Thoracic aorta (tissue), 2 donors: ENCODE measurements around the gene SPECC1L. TPM values are rescaled to one million over a fixed set of nuclear protein-coding genes. Genes with fewer than 3 reads are reported as not detected.

Source experiments
- ATAC-seq: fragments of 150-250 bp; one replicate; pipeline ENCODE4 v1.8.0; 2017; ENCODE audit warnings: low read depth; ENCODE audit not compliant: insufficient number of reproducible peaks, low FRiP score
- DNase-seq: peaks from one replicate; pipeline ENCODE4 v3.0.0-alpha.2; 2020; ENCODE audit warnings: low spot score
- H3K27ac ChIP-seq, 2 donors: fragments of 200-600 bp; sonication (generic); 1 replicate in 1 of 2; 2 replicates in 1 of 2; pipeline ENCODE4 v1.5.1; 2016; ENCODE audit warnings: mild to moderate bottlenecking in 2 of 2, moderate library complexity in 2 of 2
- H3K27me3 ChIP-seq: fragments of 200-600 bp; sonication (generic); replicated peaks from 2 replicates; pipeline ENCODE4 v1.6.0; 2016; ENCODE audit warnings: mild to moderate bottlenecking; ENCODE audit not compliant: insufficient read depth
- H3K36me3 ChIP-seq: fragments of 200-600 bp; sonication (generic); one replicate; pipeline ENCODE4 v1.5.1; 2016
- H3K4me1 ChIP-seq, 2 donors: fragments of 200-600 bp; sonication (generic); 1 replicate in 1 of 2; 2 replicates in 1 of 2; pipeline versions ENCODE4 v1.5.1 to v1.6.0; 2016; ENCODE audit warnings: low read depth in 2 of 2, mild to moderate bottlenecking in 1 of 2; ENCODE audit not compliant: control insufficient read depth in 1 of 2
- H3K4me3 ChIP-seq: fragments of 200-600 bp; sonication (generic); 2 replicates; pipeline ENCODE4 v1.5.1; 2016; ENCODE audit warnings: mild to moderate bottlenecking
- H3K9me3 ChIP-seq: fragments of 200-600 bp; sonication (generic); 2 replicates; pipeline ENCODE4 v1.5.1; 2016
- total RNA-seq, 2 donors: library from RNA; depleted of rRNA; stranded (reverse); fragments of >200 nt; gene quantifications; one replicate each; pipeline versions ENCODE4 v1.1.0 to v1.2.3, GENCODE V29; 2016
- TF ChIP-seq, protein P1 (sequence below): fragments of 200-600 bp; sonication (generic); IDR thresholded peaks from one replicate; pipeline ENCODE4 v1.5.1; 2019; ENCODE audit warnings: antibody characterized with exemption

SPECC1L gene
- total RNA-seq, 2 donors from 2014 or later = 49.4 to 50.0 TPM

DNA sequence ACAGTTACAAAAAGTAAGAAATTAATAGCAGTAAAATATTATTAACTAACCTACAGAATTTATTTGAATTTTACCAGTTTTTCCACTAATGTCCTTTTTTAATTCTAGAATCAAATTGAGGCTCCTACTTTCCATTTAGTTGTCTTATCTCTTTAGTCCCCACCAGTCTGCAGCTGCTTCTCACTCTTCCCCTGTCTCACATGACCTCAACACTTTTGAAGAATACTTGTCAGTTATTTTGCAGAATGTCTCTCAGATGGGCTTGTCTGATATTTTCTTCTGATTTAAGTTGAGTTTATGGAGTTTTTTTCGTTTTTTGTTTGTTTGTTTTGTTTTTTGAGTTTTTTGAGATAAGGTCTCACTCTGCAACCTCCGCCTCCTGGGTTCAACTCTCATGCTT, 82.5 kb downstream of the SPECC1L start:
- DNase-seq (no peak), ATAC-seq (no peak)
- no peaks in the 10 kb centered on the region for H3K4me1 ChIP-seq
- no peaks in the 10 kb centered on the region for H3K9me3 ChIP-seq
- H3K4me3 ChIP-seq = no peak overlapping the region
- no peak overlapping the region for H3K27ac ChIP-seq
- TF ChIP-seq, protein P1, sequence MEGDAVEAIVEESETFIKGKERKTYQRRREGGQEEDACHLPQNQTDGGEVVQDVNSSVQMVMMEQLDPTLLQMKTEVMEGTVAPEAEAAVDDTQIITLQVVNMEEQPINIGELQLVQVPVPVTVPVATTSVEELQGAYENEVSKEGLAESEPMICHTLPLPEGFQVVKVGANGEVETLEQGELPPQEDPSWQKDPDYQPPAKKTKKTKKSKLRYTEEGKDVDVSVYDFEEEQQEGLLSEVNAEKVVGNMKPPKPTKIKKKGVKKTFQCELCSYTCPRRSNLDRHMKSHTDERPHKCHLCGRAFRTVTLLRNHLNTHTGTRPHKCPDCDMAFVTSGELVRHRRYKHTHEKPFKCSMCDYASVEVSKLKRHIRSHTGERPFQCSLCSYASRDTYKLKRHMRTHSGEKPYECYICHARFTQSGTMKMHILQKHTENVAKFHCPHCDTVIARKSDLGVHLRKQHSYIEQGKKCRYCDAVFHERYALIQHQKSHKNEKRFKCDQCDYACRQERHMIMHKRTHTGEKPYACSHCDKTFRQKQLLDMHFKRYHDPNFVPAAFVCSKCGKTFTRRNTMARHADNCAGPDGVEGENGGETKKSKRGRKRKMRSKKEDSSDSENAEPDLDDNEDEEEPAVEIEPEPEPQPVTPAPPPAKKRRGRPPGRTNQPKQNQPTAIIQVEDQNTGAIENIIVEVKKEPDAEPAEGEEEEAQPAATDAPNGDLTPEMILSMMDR = no peak
- no peaks in the 10 kb centered on the region for H3K27me3 ChIP-seq
- H3K36me3 ChIP-seq = peaks cover 13% of the 10 kb centered on the region

DNA sequence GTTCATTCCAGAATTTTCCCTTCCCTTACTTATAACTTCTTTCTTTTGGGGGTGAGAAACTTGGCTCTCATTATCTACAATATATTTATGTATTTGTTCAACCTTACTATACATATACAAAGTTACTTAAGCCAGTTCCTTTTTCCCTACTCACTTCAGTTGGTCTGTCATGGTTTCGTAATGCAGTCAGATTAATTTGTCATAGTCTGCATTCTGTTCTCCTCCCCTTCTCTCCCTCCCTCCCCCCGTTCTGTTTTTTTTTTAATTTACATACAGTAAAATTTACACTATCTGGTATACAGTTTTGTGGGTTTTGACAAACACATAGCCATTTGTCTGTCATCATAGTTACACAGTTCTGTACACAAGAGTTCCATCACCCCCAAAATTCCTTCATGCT, 84.9 kb downstream of the SPECC1L start:
- ATAC-seq = no peak
- H3K9me3 ChIP-seq = no peaks in the 10 kb centered on the region
- no peak overlapping the region for H3K27ac ChIP-seq
- no peaks in the 10 kb centered on the region for H3K27me3 ChIP-seq
- no peak overlapping the region for H3K4me3 ChIP-seq
- TF ChIP-seq, protein P1 = no peak
- no peak for DNase-seq
- H3K4me1 ChIP-seq = no peaks in the 10 kb centered on the region
- H3K36me3 ChIP-seq = no peaks in the 10 kb centered on the region

DNA sequence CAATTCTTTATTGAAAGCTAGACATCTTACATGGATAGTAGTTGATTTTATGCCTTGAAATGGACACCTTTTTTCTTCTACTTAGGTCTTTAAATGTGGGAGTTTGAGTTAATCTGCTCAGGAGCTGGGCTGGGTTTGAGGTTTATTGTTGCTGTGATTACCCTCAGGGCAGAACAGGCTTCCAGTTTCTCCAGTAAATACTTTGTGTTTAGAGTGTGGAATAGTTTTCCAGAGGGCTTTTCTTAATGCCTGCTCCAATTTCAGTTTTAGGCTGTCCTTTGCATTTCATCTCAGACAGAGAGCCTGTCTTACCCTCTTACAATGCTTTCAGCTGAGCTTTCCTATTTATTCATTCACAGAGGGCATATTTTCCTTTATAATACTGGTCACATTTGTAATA, 86.9 kb downstream of the SPECC1L start:
- Histone ChIP-seq H3K9me3 (no peaks in the 10 kb centered on the region), H3K4me1 (no peaks in the 10 kb centered on the region), H3K27me3 (no peaks in the 10 kb centered on the region), H3K27ac (no peak overlapping the region), H3K36me3 (no peaks in the 10 kb centered on the region), H3K4me3 (no peak overlapping the region)
- ATAC-seq = no peak
- TF ChIP-seq, protein P1 = no peak
- no peak for DNase-seq

DNA sequence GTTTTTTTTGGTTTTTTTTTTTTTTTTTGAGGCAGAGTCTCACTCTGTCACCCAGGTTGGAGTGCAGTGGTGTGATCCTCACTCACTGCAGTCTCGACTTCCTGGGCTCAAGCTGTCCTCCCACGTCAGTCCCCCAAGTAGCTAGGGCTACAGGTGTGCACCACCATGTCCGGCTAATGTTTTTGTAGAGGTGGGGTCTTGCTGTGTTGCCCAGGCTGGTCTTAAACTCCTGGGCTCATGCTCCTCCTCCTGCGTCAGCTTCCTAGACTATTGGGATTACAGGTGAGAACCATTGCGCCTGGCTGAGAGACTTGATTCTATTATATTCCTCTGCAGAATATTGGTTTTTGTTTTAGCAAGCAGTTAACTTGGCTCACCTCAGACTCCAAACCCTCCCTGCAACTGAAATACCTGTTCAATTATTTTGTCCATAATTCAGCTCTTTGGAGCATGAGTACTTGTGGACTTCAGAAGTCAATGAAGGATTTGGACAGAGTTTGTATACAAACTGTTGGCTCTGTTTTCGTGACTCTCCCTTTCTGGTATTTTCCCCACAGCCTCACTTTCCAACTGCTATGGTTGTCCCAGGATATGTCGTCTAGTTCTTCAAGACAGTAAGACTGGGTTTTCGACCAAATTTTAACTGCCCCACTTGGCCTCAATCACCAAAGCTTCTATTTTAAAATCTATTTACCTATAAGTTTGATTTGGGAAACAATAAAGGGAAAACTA, 87.6 kb downstream of the SPECC1L start:
- DNase-seq = no peak
- Histone ChIP-seq H3K4me3 (no peak overlapping the region), H3K4me1 (no peaks in the 10 kb centered on the region), H3K9me3 (no peaks in the 10 kb centered on the region), H3K27ac (no peak overlapping the region), H3K36me3 (peaks cover 2% of the 10 kb centered on the region), H3K27me3 (no peaks in the 10 kb centered on the region)
- TF ChIP-seq, protein P1 = no peak
- no peak for ATAC-seq

DNA sequence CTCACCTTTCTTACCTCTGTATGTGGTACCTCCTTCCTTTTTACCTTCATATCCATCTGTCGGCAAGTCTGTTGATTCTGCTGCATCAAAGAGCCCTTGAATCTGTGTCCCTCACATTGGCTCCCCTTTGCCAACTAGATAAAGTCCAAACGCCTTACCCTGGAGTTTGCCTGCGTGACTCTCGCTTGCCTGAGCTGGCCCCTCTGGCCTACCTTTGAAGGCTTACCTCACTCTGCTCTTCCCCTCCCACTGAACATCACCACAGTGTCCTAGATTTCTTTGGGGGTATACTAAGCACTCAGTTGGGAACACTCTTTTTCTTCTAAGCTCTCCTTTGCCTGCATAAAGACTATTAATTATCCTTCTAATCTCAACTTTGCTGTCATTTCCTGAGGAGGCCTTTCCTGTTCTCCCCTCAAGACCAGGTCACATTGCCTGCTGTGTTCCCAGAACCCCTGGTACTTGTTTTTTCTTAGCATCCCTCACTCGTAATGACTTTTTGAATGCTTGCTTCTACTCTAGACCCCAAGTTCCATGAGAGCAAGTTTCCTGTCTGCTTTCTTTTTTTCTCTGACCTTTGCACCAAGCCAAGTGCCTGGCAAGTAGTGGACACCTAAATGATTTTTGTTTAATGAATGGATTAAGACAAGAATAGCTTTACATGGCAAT, 89.0 kb downstream of the SPECC1L start:
- Histone ChIP-seq H3K36me3 (peaks cover 5% of the 10 kb centered on the region), H3K4me1 (no peaks in the 10 kb centered on the region), H3K9me3 (no peaks in the 10 kb centered on the region), H3K27me3 (no peaks in the 10 kb centered on the region), H3K4me3 (no peak overlapping the region), H3K27ac (no peak overlapping the region)
- ATAC-seq (no peak), DNase-seq (no peak)
- TF ChIP-seq, protein P1 = no peak
